ENCODE results near the gene KRTAP13-1.

DNA sequence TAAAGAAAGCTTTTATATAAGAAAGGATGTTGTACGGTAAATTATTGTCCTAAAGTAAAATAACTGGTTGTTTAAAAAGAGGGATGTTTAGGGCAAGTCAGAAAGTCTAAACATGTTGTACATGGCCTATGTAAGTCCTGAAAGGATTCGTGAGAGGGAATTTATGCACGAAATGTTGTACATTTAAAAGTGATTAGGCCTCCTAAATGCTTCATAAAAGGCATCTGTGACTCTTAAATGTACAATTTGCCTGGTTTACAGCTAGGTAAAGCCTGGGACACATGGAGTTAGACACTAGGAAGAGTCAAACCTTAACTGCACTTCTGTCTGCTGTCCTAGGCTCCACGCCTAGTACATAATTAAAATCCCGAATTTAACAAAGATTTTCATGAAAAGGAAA is 20.2 kb downstream of the KRTAP13-1 start:
- TF ChIP-seq, protein P1, sequence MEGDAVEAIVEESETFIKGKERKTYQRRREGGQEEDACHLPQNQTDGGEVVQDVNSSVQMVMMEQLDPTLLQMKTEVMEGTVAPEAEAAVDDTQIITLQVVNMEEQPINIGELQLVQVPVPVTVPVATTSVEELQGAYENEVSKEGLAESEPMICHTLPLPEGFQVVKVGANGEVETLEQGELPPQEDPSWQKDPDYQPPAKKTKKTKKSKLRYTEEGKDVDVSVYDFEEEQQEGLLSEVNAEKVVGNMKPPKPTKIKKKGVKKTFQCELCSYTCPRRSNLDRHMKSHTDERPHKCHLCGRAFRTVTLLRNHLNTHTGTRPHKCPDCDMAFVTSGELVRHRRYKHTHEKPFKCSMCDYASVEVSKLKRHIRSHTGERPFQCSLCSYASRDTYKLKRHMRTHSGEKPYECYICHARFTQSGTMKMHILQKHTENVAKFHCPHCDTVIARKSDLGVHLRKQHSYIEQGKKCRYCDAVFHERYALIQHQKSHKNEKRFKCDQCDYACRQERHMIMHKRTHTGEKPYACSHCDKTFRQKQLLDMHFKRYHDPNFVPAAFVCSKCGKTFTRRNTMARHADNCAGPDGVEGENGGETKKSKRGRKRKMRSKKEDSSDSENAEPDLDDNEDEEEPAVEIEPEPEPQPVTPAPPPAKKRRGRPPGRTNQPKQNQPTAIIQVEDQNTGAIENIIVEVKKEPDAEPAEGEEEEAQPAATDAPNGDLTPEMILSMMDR (conservative IDR thresholded peaks at IDR 0.05; ENCODE audit: low read length), result no peak
- no peak for TF ChIP-seq EZH2phosphoT487 (IDR thresholded peaks at IDR 0.05; ENCODE audit: borderline replicate concordance)

Measured in Loucy (cell line).